Osteoblast (primary cell): Measurements from ENCODE around the gene ADAM19. TPM values are rescaled to one million over a fixed set of nuclear protein-coding genes. Genes with fewer than 3 reads are reported as not detected.

ENCODE experiments used
- DNase-seq: peaks from one replicate; pipeline ENCODE4 v3.0.0; 2011; ENCODE audit warnings: low spot score, mixed read lengths; ENCODE audit not compliant: insufficient read length; ENCODE audit errors: missing footprints
- H2AFZ ChIP-seq: 2 replicates; pipeline ENCODE4 v1.6.0; 2011; ENCODE audit warnings: mild to moderate bottlenecking, low read length
- H3K27ac ChIP-seq: 2 replicates; pipeline ENCODE4 v1.5.1; 2011; ENCODE audit warnings: mild to moderate bottlenecking, low read depth, low read length, moderate library complexity
- H3K27me3 ChIP-seq: 2 replicates; pipeline ENCODE4 v1.6.0; 2012; ENCODE audit warnings: mild to moderate bottlenecking, control low read depth, inconsistent platforms, low read length, moderate library complexity; ENCODE audit not compliant: insufficient read depth
- H3K36me3 ChIP-seq: 2 replicates; pipeline ENCODE4 v1.5.1; 2011; ENCODE audit warnings: mild to moderate bottlenecking, low read length, control low read depth, moderate library complexity; ENCODE audit not compliant: insufficient read depth
- H3K4me1 ChIP-seq: 2 replicates; pipeline ENCODE4 v1.5.1; 2011; ENCODE audit warnings: mild to moderate bottlenecking, low read length, control low read depth, moderate library complexity; ENCODE audit not compliant: insufficient read depth
- H3K4me2 ChIP-seq: 2 replicates; pipeline ENCODE4 v1.6.0; 2011; ENCODE audit warnings: mild to moderate bottlenecking, low read length; ENCODE audit not compliant: insufficient read depth
- H3K4me3 ChIP-seq: fragments of 200-600 bp; sonication (generic); 3 replicates; pipeline ENCODE4 v1.5.1; 2012; ENCODE audit warnings: mild to moderate bottlenecking, low read length, inconsistent platforms; ENCODE audit not compliant: insufficient read depth
- H3K79me2 ChIP-seq: 2 replicates; pipeline ENCODE4 v1.6.0; 2012; ENCODE audit warnings: mild to moderate bottlenecking, low read length, control low read depth, inconsistent platforms; ENCODE audit not compliant: insufficient read depth
- H3K9me3 ChIP-seq: 2 replicates; pipeline ENCODE4 v1.5.1; 2011; ENCODE audit warnings: low read depth, low read length, control low read depth
- H4K20me1 ChIP-seq: 2 replicates; pipeline ENCODE4 v1.6.0; 2012; ENCODE audit warnings: mild to moderate bottlenecking, low read length, control low read depth; ENCODE audit not compliant: insufficient read depth
- CTCF ChIP-seq: IDR thresholded peaks from 2 replicates; pipeline ENCODE4 v1.5.1; 2011; ENCODE audit warnings: mild to moderate bottlenecking, low read depth, low read length, moderate library complexity; ENCODE audit errors: extremely low read depth
- total RNA-seq: library from RNA; depleted of rRNA; stranded (reverse); fragments of >200 nt; gene quantifications from 2 replicates; pipeline ENCODE4 v1.2.3, GENCODE V29; 2012

Gene ADAM19
- total RNA-seq, 1 donor, result 14.5 TPM

GRCh38 chr5:157529002-157529401 is 46.6 kb downstream of the ADAM19 start:
- Histone ChIP-seq H3K4me2 (no peak overlapping the region), H3K9me3 (no peaks in the 10 kb centered on the region), H4K20me1 (no peaks in the 10 kb centered on the region), H3K79me2 (peaks cover 3% of the 10 kb centered on the region), H3K36me3 (peaks cover 13% of the 10 kb centered on the region), H3K27ac (no peak overlapping the region), H2AFZ (no peak overlapping the region), H3K4me3 (no peak overlapping the region), H3K4me1 (no peaks in the 10 kb centered on the region), H3K27me3 (no peaks in the 10 kb centered on the region)
- no peak for DNase-seq
- no peak for TF ChIP-seq CTCF

- H3K4me1 ChIP-seq, result no peaks in the 10 kb centered on the region
- H3K36me3 ChIP-seq, result peaks cover 14% of the 10 kb centered on the region
- H3K27me3 ChIP-seq, result no peaks in the 10 kb centered on the region
- no peak overlapping the region for H3K27ac ChIP-seq
- no peaks in the 10 kb centered on the region for H4K20me1 ChIP-seq
- no peak overlapping the region for H3K4me3 ChIP-seq
- no peak for TF ChIP-seq CTCF
- no peaks in the 10 kb centered on the region for H3K9me3 ChIP-seq
- no peak overlapping the region for H2AFZ ChIP-seq
- H3K79me2 ChIP-seq, result peaks cover 3% of the 10 kb centered on the region
- no peak for DNase-seq
- H3K4me2 ChIP-seq, result no peak overlapping the region
Measured at GRCh38 chr5:157528036-157528632, 47.4 kb downstream of the ADAM19 start.

- H3K4me2 ChIP-seq, result no peak overlapping the region
- peaks cover 14% of the 10 kb centered on the region for H3K36me3 ChIP-seq
- no peak overlapping the region for H3K27ac ChIP-seq
- H3K4me1 ChIP-seq, result peaks cover 13% of the 10 kb centered on the region
- no peaks in the 10 kb centered on the region for H3K27me3 ChIP-seq
- H3K4me3 ChIP-seq, result no peak overlapping the region
- H3K9me3 ChIP-seq, result no peaks in the 10 kb centered on the region
- DNase-seq, result no peak
- H4K20me1 ChIP-seq, result peaks cover 2% of the 10 kb centered on the region
- no peak for TF ChIP-seq CTCF
- H2AFZ ChIP-seq, result no peak overlapping the region
- H3K79me2 ChIP-seq, result no peaks in the 10 kb centered on the region
Measured at GRCh38 chr5:157524887-157525286, 50.7 kb downstream of the ADAM19 start.

- TF ChIP-seq CTCF, result no peak
- Histone ChIP-seq H3K9me3 (no peaks in the 10 kb centered on the region), H2AFZ (no peak overlapping the region), H4K20me1 (peaks cover 2% of the 10 kb centered on the region), H3K4me3 (no peak overlapping the region), H3K27me3 (no peaks in the 10 kb centered on the region), H3K4me2 (no peak overlapping the region), H3K4me1 (peaks cover 13% of the 10 kb centered on the region), H3K36me3 (peaks cover 13% of the 10 kb centered on the region), H3K27ac (no peak overlapping the region), H3K79me2 (no peaks in the 10 kb centered on the region)
- no peak for DNase-seq
Measured at GRCh38 chr5:157523976-157524375, 51.6 kb downstream of the ADAM19 start.
